GM18517 (cell line): ENCODE results near the gene DOCK4.

ENCODE experiments used
- ATAC-seq: cut with Tn5 transposase; IDR thresholded peaks from one replicate; pipeline ENCODE4 v1.9.1; 2021; ENCODE audit warnings: mild to moderate bottlenecking, moderate library complexity; ENCODE audit not compliant: unreplicated experiment

Gene DOCK4

DNA sequence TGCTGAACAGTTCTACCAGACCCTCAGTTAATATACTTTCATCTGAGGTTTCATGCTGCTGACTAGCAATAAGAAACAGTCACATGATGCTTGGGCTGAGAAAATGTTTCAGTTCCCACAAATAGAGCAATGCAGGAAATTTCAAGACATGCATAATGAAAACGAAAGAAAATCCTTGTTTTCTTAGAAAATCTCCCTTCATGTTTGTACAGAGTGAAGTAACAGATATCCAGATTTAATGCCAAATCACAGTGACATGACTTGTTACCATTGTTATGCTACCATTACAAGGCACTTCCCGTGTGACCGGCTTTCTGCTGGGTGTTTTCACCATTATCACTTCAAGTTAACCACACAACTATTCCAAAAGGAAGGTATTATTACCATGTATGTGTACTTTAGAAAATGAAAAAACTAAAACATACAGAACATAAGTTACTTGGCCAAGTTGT, 121.7 kb downstream of the DOCK4 start:
- ATAC-seq: peak; percentile 60

- ATAC-seq: no peak
These were observed 122.3 kb downstream of the DOCK4 start for GRCh38 chr7:112083776-112084355.

DNA sequence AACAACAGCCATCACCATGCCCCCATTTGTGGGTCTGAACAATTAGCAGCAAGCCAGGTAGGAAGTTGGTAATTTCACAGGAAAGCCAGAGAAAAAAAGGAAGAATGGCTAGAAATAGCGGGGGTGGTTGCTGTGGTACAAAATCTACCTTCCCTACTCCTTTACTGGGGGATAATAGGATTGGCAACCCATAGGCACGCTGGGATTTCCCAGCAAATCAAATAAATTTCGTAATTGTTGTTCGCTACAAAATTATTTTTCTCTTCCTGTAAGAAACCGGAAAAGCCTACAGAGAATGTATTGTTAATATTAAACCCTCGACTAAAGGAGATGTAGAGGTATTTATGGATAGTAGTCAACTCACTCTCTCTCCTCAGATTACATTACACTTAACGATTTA, 123.9 kb downstream of the DOCK4 start:
- no peak for ATAC-seq

DNA sequence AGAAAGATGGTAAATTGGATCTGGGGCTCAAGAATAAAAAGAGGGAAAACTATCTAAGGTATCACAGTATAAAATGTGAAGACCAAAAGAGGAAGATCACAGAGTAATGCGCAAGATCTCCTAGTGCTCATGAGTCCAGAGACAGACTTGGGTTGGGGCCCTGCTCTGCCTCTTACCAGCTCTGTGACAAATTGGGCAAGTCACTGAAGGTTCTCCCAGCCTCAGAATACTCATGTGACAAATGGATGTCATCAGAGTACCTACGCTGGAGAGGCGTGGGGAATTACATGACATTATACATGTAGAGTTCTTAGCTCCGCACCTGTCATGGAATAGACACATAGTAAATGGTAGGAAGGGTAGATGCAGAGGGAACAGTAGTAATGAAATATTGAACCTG, 124.4 kb downstream of the DOCK4 start:
- ATAC-seq: no peak

DNA sequence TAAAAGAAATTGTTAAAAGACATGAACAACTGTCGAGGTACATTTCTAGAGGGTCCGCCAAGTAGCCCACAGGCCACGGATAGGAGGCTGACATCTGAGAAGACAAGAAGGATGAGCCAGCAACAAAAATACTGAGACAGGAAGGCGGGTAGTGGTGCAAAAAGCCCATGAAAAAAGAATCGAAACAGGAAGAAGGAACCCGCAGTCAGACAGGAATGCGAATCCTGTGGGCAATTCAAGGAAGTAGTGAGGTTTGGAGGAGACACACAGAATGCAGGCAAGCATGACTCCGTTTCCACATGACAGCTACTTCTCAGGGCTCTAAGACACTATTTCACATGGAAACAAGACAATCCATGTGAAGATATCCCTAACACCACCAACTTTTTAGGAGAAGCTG, 125.2 kb downstream of the DOCK4 start:
- ATAC-seq: peak; percentile 32

DNA sequence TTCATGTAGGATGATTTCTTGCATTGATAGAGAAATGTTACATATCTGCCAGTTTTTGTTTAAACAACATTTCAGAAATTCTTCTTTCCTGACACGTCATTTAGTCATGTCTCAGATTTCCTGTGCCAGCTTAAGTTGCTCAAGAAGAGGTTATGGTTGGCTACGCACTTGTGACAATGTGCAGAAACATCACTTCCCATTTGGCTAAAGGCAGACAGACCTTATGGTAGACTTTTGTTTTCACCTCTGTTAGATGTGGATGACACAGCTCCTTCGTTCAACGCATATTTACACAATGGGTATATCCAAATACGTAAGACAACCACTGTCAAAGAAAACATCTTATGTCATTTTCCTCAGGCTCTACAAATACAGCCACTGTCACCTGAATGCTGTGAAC, 125.8 kb downstream of the DOCK4 start:
- peak; percentile 90 for ATAC-seq

- no peak for ATAC-seq
These were observed 126.5 kb downstream of the DOCK4 start for GRCh38 chr7:112079673-112080072.

DNA sequence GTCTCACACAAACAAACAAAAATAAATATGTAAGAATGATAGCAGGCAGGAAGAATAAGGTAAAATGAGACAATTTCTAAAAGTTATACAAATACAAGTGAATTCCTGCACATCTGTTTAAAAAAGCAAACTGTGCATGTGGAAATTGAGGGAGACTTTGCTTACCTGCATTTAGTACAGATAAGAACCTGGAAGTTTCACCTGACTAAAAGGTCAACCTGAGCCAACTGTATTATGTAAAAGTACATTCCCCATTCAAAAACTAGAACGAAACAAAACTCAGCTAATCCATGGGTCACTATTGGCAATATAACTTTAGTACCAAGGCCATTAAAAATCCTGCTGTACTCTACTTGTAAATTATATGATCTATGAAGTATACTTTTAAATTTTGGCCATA, 127.1 kb downstream of the DOCK4 start:
- no peak for ATAC-seq

GRCh38 chr7:112076324-112076723, 129.9 kb downstream of the DOCK4 start:
- ATAC-seq: no peak

DNA sequence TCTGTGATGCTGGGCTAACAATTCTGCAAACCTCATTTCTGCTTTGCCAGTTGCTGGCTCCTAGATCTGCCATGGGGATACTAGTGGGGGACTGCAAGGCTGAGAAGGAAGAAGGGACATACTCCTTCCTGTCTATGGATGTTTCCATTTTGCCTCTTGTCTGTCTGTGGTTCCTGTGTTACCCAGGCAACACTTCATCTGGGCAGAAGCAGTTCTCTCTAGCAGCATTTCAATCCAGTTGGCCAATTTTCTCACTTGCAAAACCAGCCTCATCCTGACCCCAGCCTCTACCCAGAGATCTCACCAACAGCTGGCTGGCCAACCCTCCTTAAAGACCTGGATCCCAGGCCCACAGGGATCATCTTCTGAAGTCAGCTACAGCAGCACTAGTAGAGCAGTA, 131.7 kb downstream of the DOCK4 start:
- ATAC-seq: no peak

GRCh38 chr7:112073530-112073929, 132.7 kb downstream of the DOCK4 start:
- no peak for ATAC-seq

GRCh38 chr7:112072541-112073245, 133.5 kb downstream of the DOCK4 start:
- no peak for ATAC-seq

- no peak for ATAC-seq
These were observed 134.3 kb downstream of the DOCK4 start for GRCh38 chr7:112071856-112072255.

DNA sequence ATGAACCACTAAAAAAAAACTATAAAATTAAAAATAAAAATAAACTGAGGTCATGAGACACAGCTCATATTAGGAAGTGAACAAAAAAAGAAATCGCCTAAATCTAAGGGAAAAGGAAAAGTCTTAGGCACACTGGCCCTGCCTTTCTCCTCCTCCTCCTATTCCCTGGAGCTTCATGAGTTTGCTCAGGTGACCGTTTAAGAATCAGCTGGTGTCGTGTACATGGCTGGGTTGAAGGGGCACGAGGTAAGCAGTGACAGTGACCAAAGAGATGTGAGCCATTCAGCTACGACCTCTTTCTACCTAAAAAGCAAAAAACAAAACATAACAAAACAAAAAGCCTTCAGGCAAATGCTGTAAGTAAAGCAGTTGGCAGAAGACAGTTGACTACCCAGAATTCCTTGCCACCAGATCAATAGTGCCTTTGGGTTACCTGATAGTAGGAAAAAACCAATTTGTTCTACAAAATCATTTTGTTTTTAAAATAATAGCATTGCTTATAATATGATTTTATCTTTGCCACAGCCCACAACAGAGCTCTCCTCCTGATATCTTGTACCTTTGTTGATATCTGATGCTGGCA, 135.4 kb downstream of the DOCK4 start:
- ATAC-seq: no peak

GRCh38 chr7:112069879-112070321, 136.3 kb downstream of the DOCK4 start:
- ATAC-seq: no peak

DNA sequence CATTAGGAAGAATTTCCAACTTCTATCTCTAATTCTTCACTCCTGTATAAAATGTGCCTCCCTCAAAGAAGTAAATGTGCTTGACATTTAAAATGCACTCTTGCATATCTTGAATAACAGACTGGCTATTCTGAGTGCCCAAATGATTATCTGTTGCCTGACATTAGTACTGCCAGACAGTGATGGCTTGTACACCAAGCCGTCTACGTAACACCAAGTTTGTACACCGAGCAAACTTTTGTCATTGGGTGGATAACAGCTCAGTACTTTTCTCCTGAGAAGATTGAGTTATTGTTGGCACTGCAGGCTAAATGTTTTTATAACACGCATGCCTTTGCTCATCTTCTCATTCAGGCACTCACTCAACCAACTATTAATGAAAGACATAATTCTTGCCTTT, 137.2 kb downstream of the DOCK4 start:
- ATAC-seq: no peak

DNA sequence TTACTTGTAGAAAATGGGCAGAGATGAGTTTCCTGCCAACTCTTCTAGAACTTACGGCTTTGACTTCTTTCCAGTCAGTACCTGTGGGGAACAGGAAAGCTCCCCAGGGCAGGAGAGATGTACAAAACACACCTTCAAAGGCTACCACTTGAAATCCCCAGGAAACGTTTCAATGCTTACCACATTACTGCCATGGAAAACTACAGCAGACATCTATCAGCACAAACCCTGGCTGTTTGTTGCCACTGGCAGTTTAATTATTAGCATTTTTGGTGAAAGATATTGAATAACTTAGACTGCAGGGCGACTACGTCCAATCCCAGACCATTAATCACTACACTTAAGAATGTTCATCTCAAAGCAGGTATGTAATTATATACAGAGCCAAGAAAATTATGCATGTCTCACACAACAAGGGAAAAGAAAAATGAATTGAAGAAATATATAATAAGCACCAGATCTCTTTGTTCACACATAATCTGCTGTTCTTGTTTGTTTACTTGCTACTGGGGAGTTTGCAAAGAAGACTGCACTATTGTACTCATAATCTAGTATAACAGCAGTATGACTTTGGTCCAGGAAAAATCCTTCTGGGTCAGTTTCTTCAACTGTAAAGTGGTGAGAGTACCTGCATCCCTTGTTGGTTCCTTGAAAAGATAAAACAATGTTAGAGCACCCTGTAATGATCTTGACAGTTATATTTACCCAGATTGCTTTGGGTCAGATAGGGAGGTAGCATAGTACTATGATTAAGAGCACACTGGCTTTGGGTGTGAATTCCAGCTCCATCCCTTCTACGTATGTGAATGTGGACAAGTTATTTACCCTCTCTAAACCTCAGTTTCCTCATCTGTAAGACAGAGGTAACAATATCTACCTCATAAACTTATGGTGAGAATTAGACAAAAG, 138.3 kb downstream of the DOCK4 start:
- no peak for ATAC-seq

GRCh38 chr7:112067200-112067599, 139.0 kb downstream of the DOCK4 start:
- no peak for ATAC-seq

DNA sequence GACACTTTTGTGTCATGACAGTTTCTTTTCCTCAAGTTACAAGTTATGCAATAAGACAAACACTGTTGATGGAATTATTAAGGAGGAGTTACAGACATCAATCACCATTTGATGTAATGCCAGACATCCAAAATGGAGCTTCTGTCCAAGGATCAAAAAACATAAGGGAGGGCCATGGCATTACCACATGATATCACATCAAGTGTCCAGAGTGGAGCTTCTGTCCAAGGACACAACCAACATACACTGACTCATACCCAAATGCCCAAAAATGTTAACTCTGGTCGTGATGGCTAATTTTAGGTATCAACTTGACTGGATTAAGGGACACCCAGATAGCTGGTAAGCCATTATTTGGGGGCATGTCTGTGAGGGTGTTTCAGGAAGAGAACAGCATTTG, 140.4 kb downstream of the DOCK4 start:
- no peak for ATAC-seq

DNA sequence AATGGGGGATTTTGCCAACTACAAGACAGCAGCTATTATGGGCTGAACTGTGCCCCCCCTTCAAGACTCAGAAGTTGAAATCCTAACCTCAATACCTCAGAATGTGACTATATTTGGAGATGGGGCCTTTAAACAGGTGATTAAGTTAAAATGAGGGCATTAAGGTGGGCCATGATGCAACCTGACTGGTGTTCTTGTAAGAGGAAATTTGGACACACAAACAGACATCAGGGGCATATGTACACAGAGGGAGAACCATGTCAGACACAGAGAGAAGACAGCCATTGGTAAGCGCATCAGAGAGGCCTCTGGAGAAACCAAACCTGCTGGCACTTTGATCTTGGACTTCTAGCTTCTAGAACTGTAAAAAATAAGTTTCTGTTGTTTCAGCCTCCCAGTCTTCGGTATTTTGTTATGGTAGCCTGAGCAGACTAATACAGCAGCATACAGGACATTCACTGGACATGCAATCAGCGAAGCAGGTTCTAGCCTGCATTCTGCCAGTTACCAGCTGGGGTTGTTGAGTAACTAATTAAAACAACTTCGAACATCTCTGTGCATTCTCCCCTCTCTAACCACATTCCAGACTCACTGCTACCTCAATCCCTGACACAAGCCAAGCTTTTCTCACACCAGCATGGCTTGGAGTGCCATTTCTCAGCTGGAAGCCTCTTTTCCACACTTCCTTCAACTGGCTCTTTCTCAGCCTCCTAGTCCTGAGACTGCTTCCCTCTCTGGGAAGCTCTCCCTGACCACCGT, 141.4 kb downstream of the DOCK4 start:
- ATAC-seq: no peak

DNA sequence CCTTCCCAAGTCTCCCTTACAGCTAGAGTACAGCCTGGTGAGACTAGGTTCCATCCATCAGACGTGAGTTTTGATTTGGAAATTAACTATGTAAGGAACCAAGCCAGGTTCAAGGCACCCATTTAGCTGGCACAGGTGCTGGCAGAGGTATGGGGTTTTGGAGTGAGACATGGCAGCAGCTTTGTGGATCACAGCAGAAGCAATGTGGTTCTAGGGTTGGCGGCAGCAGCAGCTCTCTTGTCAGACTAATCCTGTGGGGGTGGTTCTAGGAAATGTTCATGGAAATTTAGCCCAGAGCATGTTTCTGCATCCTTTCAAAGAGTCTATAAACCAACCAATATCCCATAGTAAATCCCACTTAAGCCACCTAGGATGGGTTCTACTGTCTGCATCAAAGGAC, 142.2 kb downstream of the DOCK4 start:
- ATAC-seq: no peak
